Neural crest cell (in vitro differentiated cells): Measurements from ENCODE around the gene SLC1A2. TPM values are rescaled to one million over a fixed set of nuclear protein-coding genes. Genes with fewer than 3 reads are reported as not detected.

Experiments used
- DNase-seq: peaks from one replicate; pipeline ENCODE4 v3.0.0; 2021; ENCODE audit warnings: low read depth, mixed read lengths, low spot score
- H3K27ac Mint-ChIP-seq: one replicate; pipeline ENCODE4 v1.8.0; 2021; ENCODE audit warnings: mild to moderate bottlenecking, mixed read lengths; ENCODE audit not compliant: unreplicated experiment
- H3K27me3 Mint-ChIP-seq: 2 replicates; pipeline ENCODE4 v1.8.0; 2021; ENCODE audit warnings: low read depth, mild to moderate bottlenecking, mixed read lengths
- H3K36me3 Mint-ChIP-seq: 2 replicates; pipeline ENCODE4 v1.8.0; 2021; ENCODE audit warnings: low read depth, mild to moderate bottlenecking, mixed read lengths
- H3K4me1 Mint-ChIP-seq: 2 replicates; pipeline ENCODE4 v1.8.0; 2021; ENCODE audit warnings: mixed read lengths
- H3K4me3 Mint-ChIP-seq: one replicate; pipeline ENCODE4 v1.8.0; 2021; ENCODE audit warnings: mild to moderate bottlenecking, mixed read lengths
- H3K9me3 Mint-ChIP-seq: 2 replicates; pipeline ENCODE4 v1.8.0; 2021; ENCODE audit warnings: mixed read lengths
- total RNA-seq: library from RNA; stranded (reverse); gene quantifications from 2 replicates; pipeline ENCODE4 v1.2.1, GENCODE V29; 2021
- TF ChIP-seq, protein P1 (sequence below): fragments of 200-600 bp; sonication (generic); conservative IDR thresholded peaks from 2 replicates; pipeline ENCODE4 v1.5.0; 2021; ENCODE audit warnings: antibody characterized with exemption, mild to moderate bottlenecking

Gene SLC1A2
- total RNA-seq, 1 donor from 2014 or later: 2.7 TPM

DNA sequence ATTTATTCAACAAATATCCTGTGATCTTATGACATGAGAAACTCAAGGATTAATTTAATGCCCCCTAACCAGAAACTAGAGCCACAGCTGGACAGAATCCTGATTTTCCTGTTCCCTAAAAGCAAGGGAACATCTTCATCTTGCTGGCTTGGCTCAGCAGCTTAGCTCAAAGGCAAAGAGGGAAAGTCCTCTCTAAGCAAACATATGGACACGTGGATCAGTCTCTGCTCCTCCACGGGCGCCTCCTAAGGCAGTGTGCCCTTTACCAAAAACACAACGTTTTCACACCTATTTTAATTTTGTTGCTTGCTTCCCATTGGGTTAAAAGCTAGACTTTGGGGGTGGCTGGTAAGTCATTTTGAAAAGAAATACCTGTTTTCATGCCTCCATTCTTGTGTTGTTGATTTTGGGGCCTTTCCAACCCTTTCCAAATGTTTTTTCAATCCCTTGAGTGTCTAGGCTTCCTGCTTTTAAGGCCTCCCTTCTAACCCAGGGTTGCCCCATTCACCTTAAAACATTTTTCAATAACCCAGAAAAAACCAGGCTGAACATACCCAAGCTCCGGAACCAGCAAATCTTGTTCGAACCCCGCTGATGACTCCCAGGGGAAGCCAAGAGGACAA is 15.5 kb downstream of the SLC1A2 start:
- H3K4me1 Mint-ChIP-seq: no peaks in the 10 kb centered on the region
- no peak overlapping the region for H3K4me3 Mint-ChIP-seq
- TF ChIP-seq, protein P1, sequence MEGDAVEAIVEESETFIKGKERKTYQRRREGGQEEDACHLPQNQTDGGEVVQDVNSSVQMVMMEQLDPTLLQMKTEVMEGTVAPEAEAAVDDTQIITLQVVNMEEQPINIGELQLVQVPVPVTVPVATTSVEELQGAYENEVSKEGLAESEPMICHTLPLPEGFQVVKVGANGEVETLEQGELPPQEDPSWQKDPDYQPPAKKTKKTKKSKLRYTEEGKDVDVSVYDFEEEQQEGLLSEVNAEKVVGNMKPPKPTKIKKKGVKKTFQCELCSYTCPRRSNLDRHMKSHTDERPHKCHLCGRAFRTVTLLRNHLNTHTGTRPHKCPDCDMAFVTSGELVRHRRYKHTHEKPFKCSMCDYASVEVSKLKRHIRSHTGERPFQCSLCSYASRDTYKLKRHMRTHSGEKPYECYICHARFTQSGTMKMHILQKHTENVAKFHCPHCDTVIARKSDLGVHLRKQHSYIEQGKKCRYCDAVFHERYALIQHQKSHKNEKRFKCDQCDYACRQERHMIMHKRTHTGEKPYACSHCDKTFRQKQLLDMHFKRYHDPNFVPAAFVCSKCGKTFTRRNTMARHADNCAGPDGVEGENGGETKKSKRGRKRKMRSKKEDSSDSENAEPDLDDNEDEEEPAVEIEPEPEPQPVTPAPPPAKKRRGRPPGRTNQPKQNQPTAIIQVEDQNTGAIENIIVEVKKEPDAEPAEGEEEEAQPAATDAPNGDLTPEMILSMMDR: no peak
- DNase-seq: no peak
- no peaks in the 10 kb centered on the region for H3K36me3 Mint-ChIP-seq
- peaks cover 13% of the 10 kb centered on the region for H3K27me3 Mint-ChIP-seq
- H3K9me3 Mint-ChIP-seq: no peaks in the 10 kb centered on the region
- no peak overlapping the region for H3K27ac Mint-ChIP-seq

- H3K27ac Mint-ChIP-seq: no peak overlapping the region
- DNase-seq: no peak
- H3K27me3 Mint-ChIP-seq: peaks cover 14% of the 10 kb centered on the region
- no peak overlapping the region for H3K4me3 Mint-ChIP-seq
- TF ChIP-seq, protein P1: no peak
- H3K9me3 Mint-ChIP-seq: no peaks in the 10 kb centered on the region
- no peaks in the 10 kb centered on the region for H3K36me3 Mint-ChIP-seq
- no peaks in the 10 kb centered on the region for H3K4me1 Mint-ChIP-seq
Measured at GRCh38 chr11:35402751-35403660, 16.4 kb downstream of the SLC1A2 start.

DNA sequence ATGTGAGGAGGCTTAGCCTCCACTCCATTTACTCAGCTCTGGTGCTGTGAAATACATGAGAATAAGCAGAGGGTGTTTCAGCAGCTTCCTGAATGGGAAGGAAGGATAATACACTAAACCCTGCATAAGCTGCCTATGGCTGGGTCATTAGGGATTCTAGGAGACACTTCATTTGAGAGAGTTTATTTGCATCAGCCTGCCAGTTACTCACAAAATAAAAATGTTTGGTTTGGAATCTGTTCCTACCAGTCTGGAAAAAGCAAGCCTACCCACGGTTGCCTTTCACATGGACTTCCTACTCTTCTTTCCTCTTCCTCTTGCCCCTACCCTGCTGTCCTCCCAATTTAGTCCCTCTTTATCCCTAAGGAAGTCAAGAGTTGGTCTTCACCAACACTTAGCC is 20.5 kb downstream of the SLC1A2 start:
- Mint-ChIP-seq H3K4me3 (no peak overlapping the region), H3K9me3 (no peaks in the 10 kb centered on the region), H3K27ac (no peak overlapping the region), H3K27me3 (peaks cover 12% of the 10 kb centered on the region), H3K36me3 (no peaks in the 10 kb centered on the region), H3K4me1 (no peaks in the 10 kb centered on the region)
- no peak for DNase-seq
- TF ChIP-seq, protein P1: no peak

GRCh38 chr11:35394941-35395340 is 24.4 kb downstream of the SLC1A2 start:
- TF ChIP-seq, protein P1: no peak
- Mint-ChIP-seq H3K4me3 (no peak overlapping the region), H3K9me3 (no peaks in the 10 kb centered on the region), H3K27me3 (peaks cover 24% of the 10 kb centered on the region), H3K4me1 (no peaks in the 10 kb centered on the region), H3K36me3 (no peaks in the 10 kb centered on the region), H3K27ac (no peak overlapping the region)
- DNase-seq: no peak

DNA sequence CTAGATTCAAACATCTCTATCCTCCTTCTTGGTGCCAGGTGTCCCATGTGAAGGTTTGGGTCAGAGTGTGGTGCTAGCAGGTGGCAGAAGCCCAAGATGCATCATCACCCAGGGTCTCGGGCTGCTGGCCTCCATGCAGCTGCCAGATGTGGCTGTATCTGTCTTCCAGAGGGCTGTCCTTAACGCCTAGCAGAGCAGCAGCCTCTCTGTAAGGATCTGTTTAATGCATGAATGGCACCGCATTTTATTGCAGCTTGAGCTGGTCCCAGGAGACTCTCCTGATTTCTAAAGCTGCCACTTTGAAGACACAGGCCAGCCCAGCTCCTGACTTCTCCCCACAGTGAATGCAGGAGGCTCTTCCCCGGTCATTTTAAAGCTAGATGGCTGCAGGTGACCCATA is 26.3 kb downstream of the SLC1A2 start:
- Mint-ChIP-seq H3K4me3 (no peak overlapping the region), H3K4me1 (no peaks in the 10 kb centered on the region), H3K27ac (no peak overlapping the region), H3K9me3 (no peaks in the 10 kb centered on the region), H3K36me3 (no peaks in the 10 kb centered on the region), H3K27me3 (peaks cover 16% of the 10 kb centered on the region)
- TF ChIP-seq, protein P1: no peak
- DNase-seq: no peak
